ENCODE measurements around the gene ZMAT5.

GRCh38 chr22:29816539-29816938 lies 49.7 kb upstream of the ZMAT5 start:
- TF ChIP-seq, protein P1, sequence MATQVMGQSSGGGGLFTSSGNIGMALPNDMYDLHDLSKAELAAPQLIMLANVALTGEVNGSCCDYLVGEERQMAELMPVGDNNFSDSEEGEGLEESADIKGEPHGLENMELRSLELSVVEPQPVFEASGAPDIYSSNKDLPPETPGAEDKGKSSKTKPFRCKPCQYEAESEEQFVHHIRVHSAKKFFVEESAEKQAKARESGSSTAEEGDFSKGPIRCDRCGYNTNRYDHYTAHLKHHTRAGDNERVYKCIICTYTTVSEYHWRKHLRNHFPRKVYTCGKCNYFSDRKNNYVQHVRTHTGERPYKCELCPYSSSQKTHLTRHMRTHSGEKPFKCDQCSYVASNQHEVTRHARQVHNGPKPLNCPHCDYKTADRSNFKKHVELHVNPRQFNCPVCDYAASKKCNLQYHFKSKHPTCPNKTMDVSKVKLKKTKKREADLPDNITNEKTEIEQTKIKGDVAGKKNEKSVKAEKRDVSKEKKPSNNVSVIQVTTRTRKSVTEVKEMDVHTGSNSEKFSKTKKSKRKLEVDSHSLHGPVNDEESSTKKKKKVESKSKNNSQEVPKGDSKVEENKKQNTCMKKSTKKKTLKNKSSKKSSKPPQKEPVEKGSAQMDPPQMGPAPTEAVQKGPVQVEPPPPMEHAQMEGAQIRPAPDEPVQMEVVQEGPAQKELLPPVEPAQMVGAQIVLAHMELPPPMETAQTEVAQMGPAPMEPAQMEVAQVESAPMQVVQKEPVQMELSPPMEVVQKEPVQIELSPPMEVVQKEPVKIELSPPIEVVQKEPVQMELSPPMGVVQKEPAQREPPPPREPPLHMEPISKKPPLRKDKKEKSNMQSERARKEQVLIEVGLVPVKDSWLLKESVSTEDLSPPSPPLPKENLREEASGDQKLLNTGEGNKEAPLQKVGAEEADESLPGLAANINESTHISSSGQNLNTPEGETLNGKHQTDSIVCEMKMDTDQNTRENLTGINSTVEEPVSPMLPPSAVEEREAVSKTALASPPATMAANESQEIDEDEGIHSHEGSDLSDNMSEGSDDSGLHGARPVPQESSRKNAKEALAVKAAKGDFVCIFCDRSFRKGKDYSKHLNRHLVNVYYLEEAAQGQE (IDR thresholded peaks at IDR 0.05; ENCODE audit: low read depth): no peak
- no peak for TF ChIP-seq EGR1 (IDR thresholded peaks at IDR 0.05; ENCODE audit: low read depth)
- TF ChIP-seq POLR2AphosphoS5 (IDR thresholded peaks at IDR 0.05; ENCODE audit: low read depth, low read length): no peak
- no peak for TF ChIP-seq POLR2A (IDR thresholded peaks at IDR 0.05; ENCODE audit: borderline replicate concordance, extremely low read depth, insufficient read depth, insufficient read length)
- TF ChIP-seq TCF7L2 (IDR thresholded peaks at IDR 0.05; ENCODE audit: borderline replicate concordance, extremely low read depth, insufficient read depth, insufficient read length): no peak
- TF ChIP-seq, protein P2, sequence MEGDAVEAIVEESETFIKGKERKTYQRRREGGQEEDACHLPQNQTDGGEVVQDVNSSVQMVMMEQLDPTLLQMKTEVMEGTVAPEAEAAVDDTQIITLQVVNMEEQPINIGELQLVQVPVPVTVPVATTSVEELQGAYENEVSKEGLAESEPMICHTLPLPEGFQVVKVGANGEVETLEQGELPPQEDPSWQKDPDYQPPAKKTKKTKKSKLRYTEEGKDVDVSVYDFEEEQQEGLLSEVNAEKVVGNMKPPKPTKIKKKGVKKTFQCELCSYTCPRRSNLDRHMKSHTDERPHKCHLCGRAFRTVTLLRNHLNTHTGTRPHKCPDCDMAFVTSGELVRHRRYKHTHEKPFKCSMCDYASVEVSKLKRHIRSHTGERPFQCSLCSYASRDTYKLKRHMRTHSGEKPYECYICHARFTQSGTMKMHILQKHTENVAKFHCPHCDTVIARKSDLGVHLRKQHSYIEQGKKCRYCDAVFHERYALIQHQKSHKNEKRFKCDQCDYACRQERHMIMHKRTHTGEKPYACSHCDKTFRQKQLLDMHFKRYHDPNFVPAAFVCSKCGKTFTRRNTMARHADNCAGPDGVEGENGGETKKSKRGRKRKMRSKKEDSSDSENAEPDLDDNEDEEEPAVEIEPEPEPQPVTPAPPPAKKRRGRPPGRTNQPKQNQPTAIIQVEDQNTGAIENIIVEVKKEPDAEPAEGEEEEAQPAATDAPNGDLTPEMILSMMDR (IDR thresholded peaks at IDR 0.05 in 2 of 3, conservative IDR thresholded peaks at IDR 0.05 in 1 of 3; ENCODE audit: borderline replicate concordance in 1 of 3, insufficient read depth in 1 of 3, low read depth in 2 of 3, low read length in 2 of 3): no peak
- TF ChIP-seq, protein P3, sequence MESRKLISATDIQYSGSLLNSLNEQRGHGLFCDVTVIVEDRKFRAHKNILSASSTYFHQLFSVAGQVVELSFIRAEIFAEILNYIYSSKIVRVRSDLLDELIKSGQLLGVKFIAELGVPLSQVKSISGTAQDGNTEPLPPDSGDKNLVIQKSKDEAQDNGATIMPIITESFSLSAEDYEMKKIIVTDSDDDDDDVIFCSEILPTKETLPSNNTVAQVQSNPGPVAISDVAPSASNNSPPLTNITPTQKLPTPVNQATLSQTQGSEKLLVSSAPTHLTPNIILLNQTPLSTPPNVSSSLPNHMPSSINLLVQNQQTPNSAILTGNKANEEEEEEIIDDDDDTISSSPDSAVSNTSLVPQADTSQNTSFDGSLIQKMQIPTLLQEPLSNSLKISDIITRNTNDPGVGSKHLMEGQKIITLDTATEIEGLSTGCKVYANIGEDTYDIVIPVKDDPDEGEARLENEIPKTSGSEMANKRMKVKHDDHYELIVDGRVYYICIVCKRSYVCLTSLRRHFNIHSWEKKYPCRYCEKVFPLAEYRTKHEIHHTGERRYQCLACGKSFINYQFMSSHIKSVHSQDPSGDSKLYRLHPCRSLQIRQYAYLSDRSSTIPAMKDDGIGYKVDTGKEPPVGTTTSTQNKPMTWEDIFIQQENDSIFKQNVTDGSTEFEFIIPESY (IDR thresholded peaks at IDR 0.05; ENCODE audit: extremely low read depth, insufficient replicate concordance, low read length): no peak
- TF ChIP-seq, protein P4, sequence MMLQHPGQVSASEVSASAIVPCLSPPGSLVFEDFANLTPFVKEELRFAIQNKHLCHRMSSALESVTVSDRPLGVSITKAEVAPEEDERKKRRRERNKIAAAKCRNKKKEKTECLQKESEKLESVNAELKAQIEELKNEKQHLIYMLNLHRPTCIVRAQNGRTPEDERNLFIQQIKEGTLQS (IDR thresholded peaks at IDR 0.05): no peak
- TF ChIP-seq YY1 (IDR thresholded peaks at IDR 0.05; ENCODE audit: extremely low read depth, insufficient replicate concordance, low read depth, low read length): no peak
- no peak for TF ChIP-seq SP1 (IDR thresholded peaks at IDR 0.05; ENCODE audit: low read depth)
- no peak for TF ChIP-seq FOSL1 (IDR thresholded peaks at IDR 0.05; ENCODE audit: low read depth)
- TF ChIP-seq JUND (IDR thresholded peaks at IDR 0.05): no peak
